GM21360 (cell line): ENCODE measurements around the gene SUMF1.

Experiments
- ATAC-seq: cut with Tn5 transposase; IDR thresholded peaks from one replicate; pipeline ENCODE4 v1.9.1; 2021; ENCODE audit warnings: mild to moderate bottlenecking, moderate library complexity; ENCODE audit not compliant: unreplicated experiment

The SUMF1 gene

GRCh38 chr3:4394567-4394966 lies 72.5 kb downstream of the SUMF1 start:
- no peak for ATAC-seq

GRCh38 chr3:4394048-4394447 lies 73.0 kb downstream of the SUMF1 start:
- no peak for ATAC-seq

- ATAC-seq, result no peak
Observed at GRCh38 chr3:4392992-4393391, 74.1 kb downstream of the SUMF1 start.

- peak; percentile 93 for ATAC-seq
Observed at GRCh38 chr3:4387210-4388204, 79.6 kb downstream of the SUMF1 start.

GRCh38 chr3:4385201-4385600 lies 81.9 kb downstream of the SUMF1 start:
- ATAC-seq, result no peak

GRCh38 chr3:4380013-4380412 lies 87.1 kb downstream of the SUMF1 start:
- no peak for ATAC-seq

GRCh38 chr3:4376499-4376898 lies 90.6 kb downstream of the SUMF1 start:
- no peak for ATAC-seq

- no peak for ATAC-seq
Observed at GRCh38 chr3:4375911-4376310, 91.2 kb downstream of the SUMF1 start.

GRCh38 chr3:4373669-4374068 lies 93.4 kb downstream of the SUMF1 start:
- ATAC-seq, result no peak

GRCh38 chr3:4362523-4362922 lies 104.5 kb downstream of the SUMF1 start:
- ATAC-seq, result no peak

- no peak for ATAC-seq
Observed at GRCh38 chr3:4360817-4361216, 106.3 kb downstream of the SUMF1 start.

GRCh38 chr3:4359805-4360502 lies 107.1 kb downstream of the SUMF1 start:
- no peak for ATAC-seq

GRCh38 chr3:4358273-4358672 lies 108.8 kb downstream of the SUMF1 start:
- no peak for ATAC-seq

- ATAC-seq, result no peak
Observed at GRCh38 chr3:4356546-4357410, 110.3 kb downstream of the SUMF1 start.

GRCh38 chr3:4356220-4356540 lies 110.9 kb downstream of the SUMF1 start:
- ATAC-seq, result no peak

GRCh38 chr3:4355401-4356219 lies 111.5 kb downstream of the SUMF1 start:
- ATAC-seq, result no peak

GRCh38 chr3:4351872-4352271 lies 115.2 kb downstream of the SUMF1 start:
- no peak for ATAC-seq

GRCh38 chr3:4351164-4351855 lies 115.8 kb downstream of the SUMF1 start:
- peak; percentile 32 for ATAC-seq

GRCh38 chr3:4350789-4351163 lies 116.3 kb downstream of the SUMF1 start:
- peak; percentile 70 for ATAC-seq

- ATAC-seq, result no peak
Observed at GRCh38 chr3:4343258-4343657, 123.8 kb downstream of the SUMF1 start.
